HUES64 (cell line): ENCODE results near the gene CEP131.
"Not testable (repeated sequence)": the region's sequence is repeated elsewhere in the genome, so short reads cannot be mapped to it uniquely, and the experiment has no call there.

ENCODE experiments used
- H3K27ac ChIP-seq: 2 replicates; pipeline ENCODE4 v1.7.0; 2013; ENCODE audit warnings: low read depth, low read length, inconsistent platforms
- H3K27me3 ChIP-seq: 2 replicates; pipeline ENCODE4 v1.6.1; 2013; ENCODE audit warnings: mild to moderate bottlenecking, low read length; ENCODE audit not compliant: insufficient read depth
- H3K36me3 ChIP-seq: 2 replicates; pipeline ENCODE4 v1.6.1; 2013; ENCODE audit warnings: mild to moderate bottlenecking, low read length; ENCODE audit not compliant: insufficient read depth
- H3K4me1 ChIP-seq: 2 replicates; pipeline ENCODE4 v1.6.1; 2013; ENCODE audit warnings: mild to moderate bottlenecking, low read length, moderate library complexity; ENCODE audit not compliant: insufficient read depth
- H3K4me3 ChIP-seq: 2 replicates; pipeline ENCODE4 v1.5.1; 2013; ENCODE audit warnings: mild to moderate bottlenecking, low read length, moderate library complexity
- H3K9ac ChIP-seq: 2 replicates; pipeline ENCODE4 v1.6.1; 2013; ENCODE audit warnings: mild to moderate bottlenecking, low read depth, low read length
- H3K9me3 ChIP-seq: 2 replicates; pipeline ENCODE4 v1.6.1; 2013; ENCODE audit warnings: low read depth, low read length; ENCODE audit not compliant: insufficient read depth
- WGBS: fragments of 150-250, 120-280 bp; methylation state at CpG from one replicate; pipeline ENCODE4 v1.1.7; 2013; ENCODE audit warnings: missing lambda C conversion rate; 5-methylcytosine and 5-hydroxymethylcytosine counted together

The CEP131 gene

GRCh38 chr17:81152288-81152828 is 70.4 kb downstream of the CEP131 start:
- no peaks in the 10 kb centered on the region for H3K9me3 ChIP-seq
- no peak overlapping the region for H3K9ac ChIP-seq
- no peak overlapping the region for H3K4me3 ChIP-seq
- no peak overlapping the region for H3K27ac ChIP-seq
- 80% methylated on average over 7 of the region's 8 CpGs for WGBS
- H3K27me3 ChIP-seq: no peaks in the 10 kb centered on the region
- H3K36me3 ChIP-seq: no peaks in the 10 kb centered on the region
- H3K4me1 ChIP-seq: no peaks in the 10 kb centered on the region

GRCh38 chr17:81151278-81151677 is 71.5 kb downstream of the CEP131 start:
- Histone ChIP-seq H3K9me3 (no peaks in the 10 kb centered on the region), H3K4me3 (no peak overlapping the region), H3K36me3 (no peaks in the 10 kb centered on the region), H3K4me1 (no peaks in the 10 kb centered on the region), H3K27me3 (no peaks in the 10 kb centered on the region), H3K9ac (no peak overlapping the region), H3K27ac (no peak overlapping the region)
- 91% methylated on average over 12 of the region's 13 CpGs for WGBS

GRCh38 chr17:81150377-81151077 is 72.2 kb downstream of the CEP131 start:
- Histone ChIP-seq H3K4me3 (no peak overlapping the region), H3K27ac (no peak overlapping the region), H3K4me1 (no peaks in the 10 kb centered on the region), H3K9me3 (no peaks in the 10 kb centered on the region), H3K9ac (no peak overlapping the region), H3K27me3 (no peaks in the 10 kb centered on the region), H3K36me3 (no peaks in the 10 kb centered on the region)
- WGBS: 92% methylated on average over 14 of the region's 14 CpGs

- Histone ChIP-seq H3K27me3 (no peaks in the 10 kb centered on the region), H3K9ac (no peak overlapping the region), H3K36me3 (no peaks in the 10 kb centered on the region), H3K9me3 (no peaks in the 10 kb centered on the region), H3K27ac (no peak overlapping the region), H3K4me3 (no peak overlapping the region), H3K4me1 (no peaks in the 10 kb centered on the region)
- 90% methylated on average over 14 of the region's 14 CpGs for WGBS
Observed at GRCh38 chr17:81148986-81149533, 73.7 kb downstream of the CEP131 start.

DNA sequence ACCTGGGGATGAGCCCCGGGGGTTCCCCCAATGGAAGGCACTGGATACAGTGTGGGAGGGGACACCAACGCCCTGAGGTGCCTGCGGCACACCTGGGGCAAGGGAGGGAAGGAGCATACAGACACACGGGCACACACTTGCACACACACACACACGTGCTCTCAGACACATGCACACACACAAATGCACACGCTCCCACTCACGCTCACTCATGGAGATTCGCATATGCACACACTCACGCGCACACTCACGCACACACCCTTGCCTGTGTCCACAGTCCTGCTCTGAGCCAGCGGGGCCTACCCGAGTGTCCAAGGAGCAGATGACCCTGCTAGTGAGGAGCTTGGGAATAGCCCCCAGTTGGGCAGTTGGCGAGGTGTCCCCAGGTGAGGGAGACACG is 74.2 kb downstream of the CEP131 start:
- H3K9me3 ChIP-seq: no peaks in the 10 kb centered on the region
- no peak overlapping the region for H3K4me3 ChIP-seq
- no peaks in the 10 kb centered on the region for H3K27me3 ChIP-seq
- H3K9ac ChIP-seq: no peak overlapping the region
- no peak overlapping the region for H3K27ac ChIP-seq
- no peaks in the 10 kb centered on the region for H3K36me3 ChIP-seq
- no peaks in the 10 kb centered on the region for H3K4me1 ChIP-seq
- 92% methylated on average over 15 of the region's 15 CpGs for WGBS

DNA sequence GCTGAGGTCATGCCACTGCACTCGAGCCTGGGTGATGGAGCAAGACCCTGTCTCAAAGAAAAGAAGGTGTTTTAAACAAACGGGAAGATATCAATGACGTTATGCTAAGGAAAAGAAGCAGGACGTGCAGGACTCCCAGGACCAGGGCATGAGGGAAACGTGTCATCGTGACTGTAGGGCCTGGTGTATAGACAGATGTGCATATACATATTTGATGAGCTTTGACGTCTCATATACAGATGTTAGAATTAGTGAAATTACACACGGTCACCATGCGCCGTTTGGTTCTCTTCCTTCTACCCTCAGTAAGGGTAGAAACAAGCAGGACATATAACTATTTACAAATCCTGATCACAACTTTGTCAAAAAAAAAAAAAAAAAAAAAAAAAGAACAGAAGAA is 75.1 kb downstream of the CEP131 start:
- Histone ChIP-seq H3K9me3 (no peaks in the 10 kb centered on the region), H3K4me3 (no peak overlapping the region), H3K27me3 (no peaks in the 10 kb centered on the region), H3K4me1 (no peaks in the 10 kb centered on the region), H3K9ac (no peak overlapping the region), H3K36me3 (no peaks in the 10 kb centered on the region), H3K27ac (no peak overlapping the region)
- 91% methylated on average over 7 of the region's 10 CpGs for WGBS

DNA sequence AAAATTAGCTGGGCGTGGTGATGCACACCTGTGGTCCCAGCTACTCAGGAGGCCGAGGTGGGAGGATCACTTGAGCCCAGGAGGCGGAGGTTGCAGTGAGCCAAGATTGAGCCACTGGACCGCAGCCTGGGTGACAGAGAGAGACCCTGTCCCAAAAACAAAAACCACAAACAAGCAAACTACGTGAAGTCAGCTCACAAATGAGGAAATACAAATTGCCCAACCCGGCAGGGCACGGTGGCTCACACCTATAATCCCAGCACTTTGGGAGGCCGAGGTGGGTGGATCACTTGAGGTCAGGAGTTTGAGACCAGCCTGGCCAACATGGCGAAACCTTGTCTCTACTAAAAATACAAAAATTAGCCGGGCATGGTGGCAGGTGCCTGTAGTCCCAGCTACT is 76.6 kb downstream of the CEP131 start:
- not testable (repeated sequence) for H3K4me1 ChIP-seq, H3K9ac ChIP-seq, H3K27ac ChIP-seq, H3K4me3 ChIP-seq, H3K9me3 ChIP-seq, H3K36me3 ChIP-seq, H3K27me3 ChIP-seq
- 84% methylated on average over 9 of the region's 10 CpGs for WGBS

DNA sequence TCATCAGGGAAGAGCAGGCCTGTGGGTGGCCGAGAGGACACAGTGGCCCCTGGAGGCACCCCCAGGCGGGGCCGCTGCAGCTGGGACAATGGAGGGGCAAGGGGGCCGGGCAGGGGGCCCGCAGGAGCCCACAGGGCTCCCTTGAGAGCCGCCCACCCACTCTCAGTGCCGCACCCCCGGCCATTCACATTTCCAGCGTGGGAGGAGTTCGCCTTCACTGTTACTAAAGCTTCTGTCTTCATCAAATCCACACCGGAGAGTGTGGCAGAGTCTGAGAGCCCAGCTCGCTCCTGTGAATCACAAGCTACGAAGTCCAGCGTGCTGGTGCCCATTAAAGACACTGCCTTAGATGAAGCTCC is 78.4 kb downstream of the CEP131 start:
- Histone ChIP-seq H3K4me1 (no peaks in the 10 kb centered on the region), H3K9me3 (no peaks in the 10 kb centered on the region), H3K9ac (no peak overlapping the region), H3K36me3 (no peaks in the 10 kb centered on the region), H3K4me3 (no peak overlapping the region), H3K27me3 (no peaks in the 10 kb centered on the region), H3K27ac (no peak overlapping the region)
- WGBS: 83% methylated on average over 14 of the region's 14 CpGs

DNA sequence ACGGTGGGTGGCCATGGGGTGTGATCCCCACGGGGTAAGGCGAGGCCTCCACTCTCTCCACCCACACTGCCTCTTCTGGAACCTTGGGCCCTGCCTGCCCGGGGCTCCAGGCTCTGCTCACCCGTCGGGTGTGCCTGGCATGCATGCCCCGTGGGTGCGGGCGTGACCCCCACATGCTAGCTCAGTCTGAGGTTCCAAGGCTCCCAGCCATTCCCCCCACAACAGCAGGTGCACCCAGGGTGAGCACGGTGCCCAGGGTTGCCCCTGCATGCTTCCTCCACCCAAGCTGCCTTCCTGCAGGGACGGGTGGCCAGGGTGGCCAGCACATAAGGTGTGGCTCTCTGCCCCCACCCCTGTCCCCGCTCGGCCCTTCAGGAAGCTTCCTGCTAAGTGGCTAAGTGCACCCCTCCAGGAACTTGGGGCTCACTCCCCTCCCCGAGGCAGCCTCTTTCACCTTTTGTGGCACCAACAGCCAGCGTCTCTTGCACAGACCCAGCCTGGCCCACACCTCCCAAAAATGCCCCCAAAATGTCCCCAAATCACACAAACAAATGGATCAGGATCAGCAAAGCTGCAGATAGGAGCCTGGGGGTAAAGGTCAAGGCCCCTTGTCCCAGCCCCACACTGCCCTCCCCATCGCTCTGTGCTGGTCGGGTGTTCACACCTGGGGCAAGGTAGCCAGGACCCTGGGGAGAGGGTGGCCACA is 78.9 kb downstream of the CEP131 start:
- no peaks in the 10 kb centered on the region for H3K36me3 ChIP-seq
- H3K9ac ChIP-seq: no peak overlapping the region
- 92% methylated on average over 17 of the region's 17 CpGs for WGBS
- no peak overlapping the region for H3K27ac ChIP-seq
- no peaks in the 10 kb centered on the region for H3K27me3 ChIP-seq
- no peaks in the 10 kb centered on the region for H3K4me1 ChIP-seq
- no peaks in the 10 kb centered on the region for H3K9me3 ChIP-seq
- H3K4me3 ChIP-seq: no peak overlapping the region

DNA sequence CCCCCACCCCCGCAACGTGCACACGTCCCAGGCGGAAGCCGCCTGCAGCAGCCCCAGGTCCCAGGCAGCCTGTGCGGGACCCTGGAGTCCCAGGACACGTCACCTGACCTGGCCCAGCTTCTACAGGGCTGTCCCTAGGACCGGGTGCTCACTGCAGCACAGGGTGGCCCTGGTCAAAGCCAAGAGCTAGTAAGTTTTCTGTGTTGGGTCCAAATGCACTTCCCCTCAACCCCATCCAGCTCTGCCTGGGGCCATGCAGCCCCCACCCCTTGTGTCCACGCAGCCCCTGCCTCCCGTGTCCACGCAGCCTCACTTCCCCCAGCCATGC is 79.6 kb downstream of the CEP131 start:
- Histone ChIP-seq H3K4me1 (no peaks in the 10 kb centered on the region), H3K27me3 (no peaks in the 10 kb centered on the region), H3K9me3 (no peaks in the 10 kb centered on the region), H3K9ac (no peak overlapping the region), H3K27ac (no peak overlapping the region), H3K36me3 (no peaks in the 10 kb centered on the region), H3K4me3 (no peak overlapping the region)
- WGBS: 71% methylated on average over 11 of the region's 11 CpGs

DNA sequence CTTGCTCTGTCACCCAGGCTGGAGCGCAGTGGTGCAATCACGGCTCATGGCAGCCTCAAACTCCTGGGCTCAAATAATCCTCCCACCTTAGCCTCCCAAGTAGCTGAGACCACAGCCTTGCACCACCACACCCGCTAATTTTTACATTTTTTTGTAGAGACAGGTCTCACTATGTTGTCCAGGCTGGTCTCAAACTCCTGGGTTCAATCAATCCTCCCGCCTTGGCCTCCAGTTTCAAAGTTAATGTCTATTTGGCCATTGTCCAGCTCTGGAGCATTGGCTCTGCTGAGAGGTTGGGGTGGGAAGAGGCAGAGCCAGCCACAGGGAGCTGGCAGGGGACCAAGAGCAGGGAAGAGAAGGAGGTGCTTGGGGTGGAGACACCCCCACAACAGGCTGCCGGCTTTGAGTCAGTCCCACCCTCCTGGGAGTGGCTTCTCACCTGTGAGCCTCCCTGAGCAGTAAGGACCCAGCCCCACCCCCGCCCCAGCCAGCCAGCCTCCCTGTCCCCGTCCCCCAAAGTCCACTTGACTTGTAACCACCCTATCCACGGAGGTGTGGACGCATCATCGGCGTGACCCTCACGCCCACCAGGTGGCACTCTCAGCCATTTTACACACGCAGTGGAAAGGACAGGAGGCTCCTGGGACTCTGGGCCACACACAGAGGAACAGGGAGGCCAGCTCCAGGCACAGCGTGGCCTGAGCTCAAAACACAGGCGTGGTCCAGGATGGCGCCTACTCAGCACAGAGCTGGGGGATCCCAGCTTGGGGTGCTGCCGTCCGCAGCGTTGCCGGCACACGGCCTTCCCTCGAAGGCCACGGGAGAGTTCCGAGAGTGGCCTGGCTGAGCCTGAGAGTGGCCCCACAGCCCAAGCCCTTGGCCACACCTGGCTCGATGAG is 80.2 kb downstream of the CEP131 start:
- H3K4me1 ChIP-seq: no peaks in the 10 kb centered on the region
- H3K27ac ChIP-seq: no peak overlapping the region
- no peaks in the 10 kb centered on the region for H3K36me3 ChIP-seq
- H3K9ac ChIP-seq: no peak overlapping the region
- H3K27me3 ChIP-seq: no peaks in the 10 kb centered on the region
- no peak overlapping the region for H3K4me3 ChIP-seq
- no peaks in the 10 kb centered on the region for H3K9me3 ChIP-seq
- WGBS: 70% methylated on average over 25 of the region's 25 CpGs
